Activated gamma-delta T cell treated with anti-CD3 and anti-CD28 coated beads, Interleukin-2, amount 50 U/mL, for 16 hours (primary cell): ENCODE measurements around the gene PARD3B.

Experiments used
- DNase-seq: peaks from one replicate; pipeline ENCODE4 v3.0.0-alpha.2; 2020; ENCODE audit warnings: low read depth

The PARD3B gene

DNA sequence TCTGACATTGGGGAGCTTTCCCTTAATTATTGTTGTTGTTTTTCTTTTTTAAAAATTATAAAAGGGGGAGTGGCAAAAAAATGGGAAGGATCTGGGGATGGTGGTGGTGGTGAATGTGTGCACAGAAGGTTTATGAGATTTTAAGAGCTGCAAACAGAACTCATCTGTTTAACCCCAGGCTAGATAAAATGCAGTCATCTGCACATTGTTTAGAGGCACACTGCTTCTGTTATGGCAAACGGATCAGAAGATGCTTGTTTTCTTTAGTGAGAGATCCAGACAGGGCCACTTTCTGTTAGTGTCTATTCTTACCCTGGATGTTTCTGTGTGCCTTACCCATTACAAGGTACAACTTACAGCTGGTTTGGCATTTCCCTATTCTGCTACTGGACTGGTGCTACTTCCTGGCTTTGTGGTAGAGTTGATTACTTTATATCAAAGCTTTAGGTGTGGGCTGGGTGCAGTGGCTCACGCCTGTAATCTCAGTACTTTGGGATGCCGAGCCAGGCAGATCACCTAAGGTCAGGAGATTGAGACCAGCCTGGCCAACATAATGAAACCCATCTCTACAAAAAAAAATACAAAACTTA, 1068.8 kb downstream of the PARD3B start:
- no peak for DNase-seq

GRCh38 chr2:205614965-205615364, 1069.7 kb downstream of the PARD3B start:
- DNase-seq = no peak

DNA sequence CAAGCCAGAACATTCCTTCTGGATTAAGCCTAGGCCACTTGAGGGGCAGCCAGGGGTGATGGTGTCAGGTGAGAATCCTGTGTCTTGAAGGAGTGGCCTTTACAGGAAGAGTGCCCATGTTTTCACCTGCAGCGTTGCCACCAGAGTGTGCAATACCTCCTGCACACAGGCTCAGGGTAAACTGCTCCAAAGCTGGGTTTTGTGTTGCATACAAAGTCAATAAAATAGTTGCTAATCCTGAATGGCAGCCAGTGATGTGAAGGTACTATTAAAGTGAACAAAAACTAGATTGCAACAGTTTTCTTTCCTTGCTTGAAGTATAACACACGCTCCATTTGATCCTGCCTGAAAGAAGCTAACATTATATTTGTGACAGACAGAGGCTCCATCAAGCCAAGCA, 1072.6 kb downstream of the PARD3B start:
- DNase-seq = no peak

- DNase-seq = no peak
Observed at GRCh38 chr2:205619600-205619999, 1074.3 kb downstream of the PARD3B start.

DNA sequence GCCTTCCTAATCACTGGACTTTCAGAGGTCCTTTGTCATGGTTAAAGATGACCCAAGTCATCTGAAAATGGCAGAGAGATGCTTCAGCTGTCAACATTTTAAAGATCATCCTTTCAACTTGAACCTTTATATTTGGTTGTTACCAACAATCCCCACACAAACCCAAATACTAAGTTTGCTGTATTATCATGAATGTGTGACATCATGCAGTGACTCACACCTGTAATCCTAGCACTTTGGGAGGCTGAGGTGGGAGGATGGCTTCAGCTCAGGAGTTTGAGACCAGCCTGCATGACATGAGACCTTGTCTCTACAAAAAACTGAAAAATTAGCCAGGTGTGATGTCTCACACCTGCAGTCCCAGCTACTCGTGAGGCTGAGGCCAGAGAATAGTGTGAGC, 1081.8 kb downstream of the PARD3B start:
- DNase-seq = no peak

GRCh38 chr2:205628422-205628821, 1083.1 kb downstream of the PARD3B start:
- no peak for DNase-seq

DNA sequence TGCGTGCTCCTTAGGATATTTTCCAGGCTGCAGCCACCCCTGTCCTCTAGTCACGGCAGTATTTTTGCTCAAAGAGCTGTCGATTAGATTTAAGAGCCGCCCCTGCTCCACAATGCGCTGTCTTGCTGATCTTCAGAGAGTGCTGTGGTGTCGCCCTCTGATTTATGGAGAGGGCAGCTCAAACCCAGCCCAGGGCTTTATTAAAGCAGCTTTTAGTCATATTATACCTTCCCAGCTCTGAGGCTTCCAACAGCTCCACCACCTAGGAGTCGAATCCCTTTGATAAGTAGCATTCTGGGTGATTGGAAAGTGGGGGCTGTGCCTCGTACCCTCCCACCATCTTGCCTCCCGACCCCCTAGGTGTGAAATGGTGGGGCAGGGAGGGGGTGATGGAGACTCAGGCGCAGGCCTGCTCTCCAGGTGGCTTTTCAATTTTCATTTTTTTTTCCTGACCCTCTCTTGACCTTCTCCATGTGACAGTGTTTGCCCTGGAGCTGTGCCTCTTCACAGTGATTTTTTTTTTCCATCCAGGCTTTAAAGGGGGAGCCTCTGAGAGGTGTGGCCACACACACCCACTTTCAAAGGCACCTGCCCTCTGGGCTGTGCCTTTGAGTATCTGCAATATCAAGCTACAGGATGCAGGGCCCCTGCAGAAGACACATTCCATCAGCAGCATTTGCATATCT, 1084.0 kb downstream of the PARD3B start:
- DNase-seq = no peak

GRCh38 chr2:205633994-205634393, 1088.7 kb downstream of the PARD3B start:
- DNase-seq = no peak

DNA sequence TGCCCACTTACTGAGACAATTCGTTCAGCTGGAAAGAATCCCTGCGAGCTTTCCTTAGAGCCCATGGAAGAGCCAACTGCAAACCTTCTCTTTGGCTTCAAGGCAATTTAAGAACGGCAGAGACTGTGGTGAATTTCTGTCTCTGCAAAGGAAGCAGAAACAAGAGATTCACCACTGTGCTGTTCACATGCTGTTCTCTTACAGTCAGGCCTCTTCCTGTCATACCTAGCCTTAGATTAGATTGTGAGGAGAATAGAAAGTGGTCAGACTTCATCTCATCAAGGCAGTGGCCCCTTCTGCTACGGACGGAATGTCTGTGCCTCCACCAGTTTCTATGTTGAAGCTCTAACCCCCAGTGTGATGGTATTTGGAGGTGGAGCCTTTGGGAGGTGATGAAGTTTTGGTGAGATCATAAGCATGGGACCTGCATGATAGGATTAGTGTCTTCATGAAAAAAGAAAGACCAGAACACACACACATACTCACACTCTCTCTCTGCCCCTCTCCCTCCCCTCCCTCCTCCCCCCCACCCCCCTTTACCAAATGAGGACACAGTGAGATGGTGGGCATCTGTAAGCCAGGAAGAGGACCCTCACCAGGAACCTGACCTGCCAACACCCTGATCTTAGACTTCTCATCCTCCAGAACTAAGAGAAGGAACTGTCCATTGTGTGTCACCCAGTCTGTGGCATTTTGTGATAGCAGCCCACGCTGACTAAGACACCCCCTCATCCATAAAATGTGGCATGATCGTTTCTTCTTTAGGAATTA, 1091.5 kb downstream of the PARD3B start:
- DNase-seq = no peak

DNA sequence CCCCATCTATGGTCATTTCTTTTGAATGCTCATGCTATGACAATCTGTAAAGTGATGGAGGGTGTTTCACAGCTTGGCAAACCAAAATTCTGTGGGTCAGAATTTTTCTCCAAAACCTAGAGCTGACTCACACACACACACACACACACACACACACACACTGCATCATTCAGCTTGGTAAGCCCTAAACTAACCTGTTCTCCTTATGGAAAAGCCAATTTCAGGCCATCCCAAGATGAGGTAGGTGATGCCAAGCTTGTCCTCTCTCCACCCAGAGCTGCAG, 1092.0 kb downstream of the PARD3B start:
- no peak for DNase-seq

GRCh38 chr2:205637779-205638503, 1092.7 kb downstream of the PARD3B start:
- no peak for DNase-seq

GRCh38 chr2:205640716-205641115, 1095.4 kb downstream of the PARD3B start:
- no peak for DNase-seq

DNA sequence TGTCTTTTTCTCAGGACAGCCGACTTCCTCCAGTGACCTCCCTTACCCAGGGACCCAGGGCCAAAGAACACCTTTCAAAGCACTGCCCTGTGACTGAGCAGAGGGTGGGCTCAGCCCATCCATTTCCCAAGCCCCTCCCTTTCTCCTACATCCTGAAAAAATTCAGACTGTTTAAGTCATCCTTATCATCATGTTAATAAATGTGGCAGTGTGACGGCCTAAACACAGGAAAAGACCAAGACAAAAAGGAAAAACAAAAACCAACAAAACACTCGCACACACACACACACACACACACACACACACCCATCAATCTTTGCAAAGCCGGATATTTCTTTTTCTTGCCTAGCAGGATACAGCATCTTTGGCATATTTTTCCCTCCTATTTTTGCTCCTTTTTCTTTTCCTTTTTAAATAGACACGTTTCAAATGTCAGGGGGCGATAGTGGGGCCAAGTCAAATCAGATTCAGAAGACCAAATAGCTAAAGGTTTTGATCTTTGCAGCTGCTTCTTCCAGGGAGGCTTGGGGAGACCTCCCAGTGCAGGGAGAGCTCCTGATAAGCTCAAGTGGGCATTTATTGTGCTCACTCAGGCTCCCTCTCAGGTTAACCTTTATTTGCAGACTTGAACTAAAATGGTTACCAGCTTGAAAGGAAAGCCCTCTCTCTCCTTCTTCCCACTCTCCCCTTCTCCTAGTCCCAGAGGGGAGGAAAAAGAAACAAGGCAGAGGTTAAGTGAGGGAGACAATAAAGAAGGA, 1097.5 kb downstream of the PARD3B start:
- DNase-seq = no peak

- DNase-seq = no peak
Observed at GRCh38 chr2:205643391-205643885, 1098.2 kb downstream of the PARD3B start.

- DNase-seq = no peak
Observed at GRCh38 chr2:205644018-205644417, 1098.7 kb downstream of the PARD3B start.

DNA sequence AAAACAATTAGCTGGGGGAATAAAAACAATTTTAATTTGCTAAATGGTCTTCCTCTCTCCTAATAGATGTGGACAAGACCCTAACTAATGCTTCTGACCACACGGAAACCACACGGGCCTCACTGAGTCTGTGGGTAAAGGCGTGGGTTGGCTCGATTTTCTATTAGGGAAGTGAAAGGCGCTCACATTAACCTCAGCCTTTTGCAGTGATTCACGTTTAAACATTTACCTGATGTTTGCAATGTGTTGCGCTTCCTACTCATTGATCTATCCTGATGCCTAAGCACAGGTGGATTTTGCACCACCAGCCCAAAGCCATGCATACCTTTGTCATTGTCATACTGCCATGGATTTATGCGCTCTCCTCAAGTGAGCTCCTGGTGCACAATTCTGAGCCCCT, 1101.4 kb downstream of the PARD3B start:
- DNase-seq = no peak

GRCh38 chr2:205650450-205650849, 1105.2 kb downstream of the PARD3B start:
- no peak for DNase-seq

GRCh38 chr2:205650931-205651330, 1105.7 kb downstream of the PARD3B start:
- no peak for DNase-seq

DNA sequence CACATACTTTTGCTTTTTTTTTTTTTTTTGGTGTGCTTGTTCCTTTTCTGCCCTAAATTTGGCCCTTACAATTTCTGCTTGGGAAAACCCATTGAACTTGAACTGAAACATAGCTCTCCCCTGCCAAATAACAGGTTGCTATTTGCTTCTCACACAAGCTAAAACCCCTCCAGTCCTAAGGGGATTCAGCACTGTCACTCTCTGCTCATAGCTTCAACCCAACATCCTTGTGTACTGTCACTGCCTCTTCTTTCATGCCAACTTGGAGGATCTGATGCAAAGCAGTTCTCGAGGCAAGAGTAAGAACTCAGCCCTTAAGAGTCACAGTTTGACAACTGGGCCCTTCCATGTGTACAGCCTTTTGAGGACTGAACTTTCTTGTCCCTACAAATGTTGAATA, 1106.4 kb downstream of the PARD3B start:
- no peak for DNase-seq

GRCh38 chr2:205654878-205655605, 1109.8 kb downstream of the PARD3B start:
- no peak for DNase-seq

DNA sequence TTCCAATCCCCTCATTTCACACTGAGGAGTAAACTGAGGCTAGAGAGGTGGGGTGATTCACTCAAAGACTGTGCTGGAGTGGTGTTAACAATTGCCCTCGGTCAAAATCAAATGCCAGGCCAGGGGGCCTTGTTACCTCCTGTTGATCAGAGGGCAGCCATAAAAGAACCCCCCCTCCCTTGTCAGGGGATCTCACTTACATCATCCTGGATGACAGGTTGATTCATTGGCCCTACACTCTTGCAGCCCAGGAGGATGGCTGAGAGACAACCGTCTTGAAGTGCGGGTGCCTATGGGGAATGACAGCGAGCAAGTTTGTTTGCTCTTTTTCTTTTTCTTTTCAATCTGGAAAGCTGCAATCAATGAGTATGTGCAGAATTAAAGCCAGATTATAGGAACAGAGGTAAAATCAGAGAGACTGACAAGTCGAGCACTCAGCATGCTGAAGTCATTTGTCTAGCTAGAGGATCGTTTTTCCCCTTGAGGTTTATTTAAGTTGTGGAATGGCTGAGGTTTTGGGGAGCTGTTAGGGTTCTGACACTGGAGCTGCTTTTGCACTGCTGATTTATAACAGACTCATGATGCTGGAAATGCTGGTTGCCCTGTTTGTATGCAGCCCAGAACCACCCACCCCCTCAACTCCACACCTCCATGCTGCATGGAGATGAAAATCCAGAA, 1110.6 kb downstream of the PARD3B start:
- no peak for DNase-seq
